Astrocyte (in vitro differentiated cells and primary cell): ENCODE results near the gene GABRB1. TPM values are rescaled to one million over a fixed set of nuclear protein-coding genes. Genes with fewer than 3 reads are reported as not detected.

Experiments used
- DNase-seq: peaks from one replicate; pipeline ENCODE4 v3.0.0-alpha.2; 2010; ENCODE audit warnings: low read depth
- FAIRE-seq: peaks from 2 replicates; lab custom pipeline; 2011; peaks lifted over from hg19 to GRCh38; lab: Jason Lieb, UNC
- H2AFZ ChIP-seq: 2 replicates; pipeline ENCODE4 v1.6.0; 2012; ENCODE audit warnings: low read depth, low read length, inconsistent platforms
- H3K27ac ChIP-seq: 2 replicates; pipeline ENCODE4 v1.5.1; 2011; ENCODE audit warnings: low read depth, low read length, inconsistent platforms
- H3K27me3 ChIP-seq: 2 replicates; pipeline ENCODE4 v1.6.0; 2011; ENCODE audit warnings: low read length, inconsistent platforms; ENCODE audit not compliant: insufficient read depth
- H3K36me3 ChIP-seq: 2 replicates; pipeline ENCODE4 v1.5.1; 2011; ENCODE audit warnings: low read length, inconsistent platforms; ENCODE audit not compliant: insufficient read depth
- H3K4me1 ChIP-seq: 2 replicates; pipeline ENCODE4 v1.5.1; 2011; ENCODE audit warnings: low read length, inconsistent platforms; ENCODE audit not compliant: insufficient read depth
- H3K4me2 ChIP-seq: 2 replicates; pipeline ENCODE4 v1.6.0; 2012; ENCODE audit warnings: low read length, inconsistent platforms
- H3K4me3 ChIP-seq: 2 replicates; pipeline ENCODE4 v1.5.1; 2011; ENCODE audit warnings: low read depth, mild to moderate bottlenecking, low read length, inconsistent platforms; ENCODE audit not compliant: insufficient read depth
- H3K79me2 ChIP-seq: 2 replicates; pipeline ENCODE4 v1.6.0; 2012; ENCODE audit warnings: mild to moderate bottlenecking, low read length, inconsistent platforms; ENCODE audit not compliant: insufficient read depth
- H3K9ac ChIP-seq: 2 replicates; pipeline ENCODE4 v1.6.0; 2012; ENCODE audit warnings: mild to moderate bottlenecking, low read length, inconsistent platforms
- H3K9me3 ChIP-seq: 2 replicates; pipeline ENCODE4 v1.5.1; 2012; ENCODE audit warnings: low read depth, mild to moderate bottlenecking, low read length, inconsistent platforms; ENCODE audit not compliant: insufficient read depth
- H4K20me1 ChIP-seq: 2 replicates; pipeline ENCODE4 v1.6.0; 2012; ENCODE audit warnings: low read length, inconsistent platforms; ENCODE audit not compliant: insufficient read depth
- H3K27ac Mint-ChIP-seq: one replicate; pipeline ENCODE4 v1.8.0; 2021; ENCODE audit warnings: mild to moderate bottlenecking, mixed read lengths; ENCODE audit not compliant: unreplicated experiment
- H3K27me3 Mint-ChIP-seq: one replicate; pipeline ENCODE4 v1.8.0; 2021; ENCODE audit warnings: low read depth, mixed read lengths; ENCODE audit not compliant: unreplicated experiment
- H3K36me3 Mint-ChIP-seq: one replicate; pipeline ENCODE4 v1.8.0; 2021; ENCODE audit warnings: low read depth, mixed read lengths; ENCODE audit not compliant: unreplicated experiment
- H3K4me1 Mint-ChIP-seq: one replicate; pipeline ENCODE4 v1.8.0; 2021; ENCODE audit warnings: low read depth, mixed read lengths; ENCODE audit not compliant: unreplicated experiment
- H3K4me3 Mint-ChIP-seq: one replicate; pipeline ENCODE4 v1.8.0; 2021; ENCODE audit warnings: mild to moderate bottlenecking, moderate library complexity, mixed read lengths; ENCODE audit not compliant: unreplicated experiment
- H3K9me3 Mint-ChIP-seq: one replicate; pipeline ENCODE4 v1.8.0; 2021; ENCODE audit warnings: mild to moderate bottlenecking, mixed read lengths; ENCODE audit not compliant: unreplicated experiment
- CTCF ChIP-seq: IDR thresholded peaks from 2 replicates; pipeline ENCODE4 v1.5.1; 2011; ENCODE audit warnings: low read depth, mild to moderate bottlenecking, inconsistent platforms, low read length, moderate library complexity; ENCODE audit not compliant: insufficient read depth
- EZH2 ChIP-seq: IDR thresholded peaks from 2 replicates; pipeline ENCODE4 v1.6.1; 2012; ENCODE audit warnings: mild to moderate bottlenecking, low read length, inconsistent platforms; ENCODE audit not compliant: insufficient read depth
- total RNA-seq: library from RNA; stranded (reverse); gene quantifications from 2 replicates; pipeline ENCODE4 v1.2.1, GENCODE V29; 2021

The GABRB1 gene
- total RNA-seq, 1 donor from 2014 or later = not detected

- Histone ChIP-seq H3K9me3 (no peaks in the 10 kb centered on the region), H3K9ac (no peak overlapping the region), H3K27ac (no peak overlapping the region), H3K4me3 (no peak overlapping the region), H4K20me1 (no peaks in the 10 kb centered on the region), H3K27me3 (no peaks in the 10 kb centered on the region), H3K79me2 (no peaks in the 10 kb centered on the region), H3K4me1 (no peaks in the 10 kb centered on the region), H3K4me2 (no peak overlapping the region), H3K36me3 (no peaks in the 10 kb centered on the region), H2AFZ (no peak overlapping the region)
- TF ChIP-seq CTCF (no peak), EZH2 (no peak)
- Mint-ChIP-seq H3K4me3 (no peak overlapping the region), H3K36me3 (no peaks in the 10 kb centered on the region), H3K27ac (no peak overlapping the region), H3K4me1 (peaks cover 5% of the 10 kb centered on the region), H3K9me3 (no peaks in the 10 kb centered on the region), H3K27me3 (no peaks in the 10 kb centered on the region)
- DNase-seq (peak; percentile 16), FAIRE-seq (no peak)
Measured at GRCh38 chr4:47160095-47160494, 128.7 kb downstream of the GABRB1 start.

- no peak overlapping the region for H3K9ac ChIP-seq
- no peak overlapping the region for H3K4me3 Mint-ChIP-seq
- H3K27me3 ChIP-seq = no peaks in the 10 kb centered on the region
- H2AFZ ChIP-seq = no peak overlapping the region
- H3K4me1 ChIP-seq = no peaks in the 10 kb centered on the region
- FAIRE-seq (no peak), DNase-seq (peak; percentile 52)
- H3K4me1 Mint-ChIP-seq = peaks cover 11% of the 10 kb centered on the region
- H3K4me3 ChIP-seq = no peak overlapping the region
- no peaks in the 10 kb centered on the region for H3K9me3 ChIP-seq
- H3K9me3 Mint-ChIP-seq = no peaks in the 10 kb centered on the region
- H3K79me2 ChIP-seq = no peaks in the 10 kb centered on the region
- no peaks in the 10 kb centered on the region for H3K36me3 ChIP-seq
- H3K27ac ChIP-seq = no peak overlapping the region
- peak overlapping the region; percentile 27 for H3K27ac Mint-ChIP-seq
- TF ChIP-seq CTCF (no peak), EZH2 (no peak)
- no peaks in the 10 kb centered on the region for H4K20me1 ChIP-seq
- H3K4me2 ChIP-seq = no peak overlapping the region
- no peaks in the 10 kb centered on the region for H3K36me3 Mint-ChIP-seq
- H3K27me3 Mint-ChIP-seq = no peaks in the 10 kb centered on the region
Measured at GRCh38 chr4:47167081-47168035, 136.0 kb downstream of the GABRB1 start.

- Histone ChIP-seq H2AFZ (no peak overlapping the region), H3K79me2 (no peaks in the 10 kb centered on the region), H3K9ac (no peak overlapping the region), H3K4me2 (no peak overlapping the region), H3K4me1 (no peaks in the 10 kb centered on the region), H4K20me1 (no peaks in the 10 kb centered on the region), H3K27ac (no peak overlapping the region), H3K27me3 (no peaks in the 10 kb centered on the region), H3K36me3 (no peaks in the 10 kb centered on the region), H3K9me3 (no peaks in the 10 kb centered on the region), H3K4me3 (no peak overlapping the region)
- no peaks in the 10 kb centered on the region for H3K36me3 Mint-ChIP-seq
- no peak for DNase-seq
- H3K27ac Mint-ChIP-seq = no peak overlapping the region
- no peak overlapping the region for H3K4me3 Mint-ChIP-seq
- H3K9me3 Mint-ChIP-seq = no peaks in the 10 kb centered on the region
- no peaks in the 10 kb centered on the region for H3K27me3 Mint-ChIP-seq
- no peak for TF ChIP-seq EZH2
- no peak for TF ChIP-seq CTCF
- no peaks in the 10 kb centered on the region for H3K4me1 Mint-ChIP-seq
- FAIRE-seq = no peak
Measured at GRCh38 chr4:47184083-47184482, 152.7 kb downstream of the GABRB1 start.
